ENCODE results near the gene APAF1. TPM values are rescaled to one million over a fixed set of nuclear protein-coding genes. Genes with fewer than 3 reads are reported as not detected.

APAF1 gene
- total and polyA plus RNA-seq, 2 of the 13 experiments (the other 11 are each of a cell fraction or from before 2014, with no cell fraction given): 6.0 to 13.0 TPM

GRCh38 chr12:98763656-98764055 is 118.6 kb downstream of the APAF1 start:
- WGBS (ENCODE audit: low lambda C conversion rate): 8% methylated on average over 4 of the region's 4 CpGs
- BruUV-seq (replicated peaks): no TSS peak
- intact Hi-C loops (cut with micrococcal nuclease; ENCODE audit: unreplicated experiment): no loop called here
- no peak for TF ChIP-seq CEBPG (CRISPR knock-in tag; IDR thresholded peaks at IDR 0.05)
- no peak for TF ChIP-seq TBP (CRISPR knock-in tag; IDR thresholded peaks at IDR 0.05)
- no peak for TF ChIP-seq CREBL2 (CRISPR knock-in tag; IDR thresholded peaks at IDR 0.05; ENCODE audit: borderline replicate concordance)
- TF ChIP-seq ZNF598 (CRISPR knock-in tag; IDR thresholded peaks at IDR 0.05; ENCODE audit: borderline replicate concordance): no peak
- TF ChIP-seq PRDM15 (CRISPR knock-in tag; IDR thresholded peaks at IDR 0.05): no peak
- TF ChIP-seq ZNF138 (CRISPR knock-in tag; IDR thresholded peaks at IDR 0.05; ENCODE audit: low read depth): no peak
- no peak for TF ChIP-seq FOSL1 (CRISPR knock-in tag; IDR thresholded peaks at IDR 0.05; ENCODE audit: borderline replicate concordance)
- no peak for TF ChIP-seq ZHX1 (CRISPR knock-in tag; IDR thresholded peaks at IDR 0.05; ENCODE audit: low read depth)
- TF ChIP-seq GABPA (IDR thresholded peaks at IDR 0.05; ENCODE audit: low read depth, low read length): no peak
- TF ChIP-seq GABPA (CRISPR knock-in tag; IDR thresholded peaks at IDR 0.05; ENCODE audit: low read depth): no peak
- TF ChIP-seq BRF2 (CRISPR knock-in tag; IDR thresholded peaks at IDR 0.05): no peak
- TF ChIP-seq ZNF768 (CRISPR knock-in tag; IDR thresholded peaks at IDR 0.05): no peak
- TF ChIP-seq, protein P1, sequence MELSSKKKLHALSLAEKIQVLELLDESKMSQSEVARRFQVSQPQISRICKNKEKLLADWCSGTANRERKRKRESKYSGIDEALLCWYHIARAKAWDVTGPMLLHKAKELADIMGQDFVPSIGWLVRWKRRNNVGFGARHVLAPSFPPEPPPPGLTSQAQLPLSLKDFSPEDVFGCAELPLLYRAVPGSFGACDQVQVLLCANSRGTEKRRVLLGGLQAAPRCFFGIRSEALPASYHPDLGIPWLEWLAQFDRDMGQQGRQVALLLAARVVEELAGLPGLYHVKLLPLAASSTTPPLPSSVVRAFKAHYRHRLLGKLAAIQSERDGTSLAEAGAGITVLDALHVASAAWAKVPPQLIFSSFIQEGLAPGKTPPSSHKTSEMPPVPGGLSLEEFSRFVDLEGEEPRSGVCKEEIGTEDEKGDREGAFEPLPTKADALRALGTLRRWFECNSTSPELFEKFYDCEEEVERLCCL (CRISPR knock-in tag; IDR thresholded peaks at IDR 0.05; ENCODE audit: borderline replicate concordance): no peak
- no peak for TF ChIP-seq TEAD2 (CRISPR knock-in tag; IDR thresholded peaks at IDR 0.05)
- no peak for TF ChIP-seq ZNF674 (CRISPR knock-in tag; IDR thresholded peaks at IDR 0.05; ENCODE audit: low read depth)

More at GRCh38 chr12:98763656-98764055, 118.6 kb downstream of the APAF1 start:
- Histone ChIP-seq H2AFZ (ENCODE audit: low read length) (no peak overlapping the region), H3K36me3 (replicated peaks in 1 of 2; ENCODE audit: control insufficient read depth in 1 of 2, insufficient read depth in 2 of 2, low read length in 2 of 2) (no peaks in the 10 kb centered on the region), H3K4me3 (replicated peaks in 1 of 3; ENCODE audit: insufficient read depth in 1 of 3, low read depth in 2 of 3, low read length in 3 of 3) (no peak overlapping the region), H3K4me2 (ENCODE audit: low read depth, low read length) (no peak overlapping the region), H3K27ac (ENCODE audit: extremely low read length, insufficient read depth, low read length) (no peak overlapping the region), H4K20me1 (ENCODE audit: insufficient read depth, low read length) (no peaks in the 10 kb centered on the region), H3K9me3 (ENCODE audit: low read length) (no peaks in the 10 kb centered on the region), H3K4me1 (ENCODE audit: insufficient read depth, low read length) (no peaks in the 10 kb centered on the region), H3K9ac (ENCODE audit: insufficient read depth, low read depth, low read length) (no peak overlapping the region), H3K79me2 (ENCODE audit: insufficient read depth, low read length) (no peaks in the 10 kb centered on the region), H3K27me3 (ENCODE audit: control insufficient read depth in 1 of 2, insufficient read depth in 2 of 2, low read length in 2 of 2) (peaks cover 1 to 37% of the 10 kb centered on the region in 2 experiments; a peak in 3 of 5 replicates)
- FAIRE-seq (no peak), DNase-seq (ENCODE audit: low spot score) (no peak), ATAC-seq (no peak)
- POLR2A ChIA-PET: no interaction called here
- CTCF ChIA-PET (ENCODE audit: low intra/inter-chr PET ratio, low total read pairs): no interaction called here
- in situ Hi-C loops (cut with HindIII; ENCODE audit: extremely low pct_ligation_motif_present, low pct_unique_long_range_greater_than_20kb): no loop called here
